M059J (cell line): ENCODE data around the gene CAMK1D. TPM values are rescaled to one million over a fixed set of nuclear protein-coding genes. Genes with fewer than 3 reads are reported as not detected.

Experiments
- DNase-seq: peaks from one replicate; pipeline ENCODE4 v3.0.0-alpha.2; 2012; ENCODE audit warnings: low read depth
- total RNA-seq: library from RNA; depleted of rRNA; stranded (reverse); fragments of >200 nt; shearing (Covaris generic); gene quantifications from 2 replicates; pipeline ENCODE4 v1.2.3, GENCODE V29; 2014

Gene CAMK1D
- total RNA-seq, 1 experiment from 2014 or later = 0.57 TPM

GRCh38 chr10:12550994-12551393 is 201.6 kb downstream of the CAMK1D start:
- no peak for DNase-seq

GRCh38 chr10:12556039-12556438 is 206.7 kb downstream of the CAMK1D start:
- no peak for DNase-seq

GRCh38 chr10:12559578-12560178 is 210.3 kb downstream of the CAMK1D start:
- DNase-seq = no peak

- no peak for DNase-seq
Observed at GRCh38 chr10:12561307-12561706, 212.0 kb downstream of the CAMK1D start.

- DNase-seq = no peak
Observed at GRCh38 chr10:12561720-12562119, 212.4 kb downstream of the CAMK1D start.

GRCh38 chr10:12563489-12563888 is 214.1 kb downstream of the CAMK1D start:
- no peak for DNase-seq

- DNase-seq = no peak
Observed at GRCh38 chr10:12564173-12564572, 214.8 kb downstream of the CAMK1D start.

GRCh38 chr10:12566161-12567115 is 217.1 kb downstream of the CAMK1D start:
- DNase-seq = no peak

GRCh38 chr10:12568391-12569009 is 219.2 kb downstream of the CAMK1D start:
- no peak for DNase-seq

- no peak for DNase-seq
Observed at GRCh38 chr10:12572281-12572680, 222.9 kb downstream of the CAMK1D start.

GRCh38 chr10:12577610-12578009 is 228.3 kb downstream of the CAMK1D start:
- no peak for DNase-seq

- DNase-seq = no peak
Observed at GRCh38 chr10:12579954-12580858, 230.9 kb downstream of the CAMK1D start.

GRCh38 chr10:12583891-12584595 is 234.7 kb downstream of the CAMK1D start:
- DNase-seq = no peak

GRCh38 chr10:12586741-12587140 is 237.4 kb downstream of the CAMK1D start:
- no peak for DNase-seq

GRCh38 chr10:12587451-12587888 is 238.1 kb downstream of the CAMK1D start:
- DNase-seq = no peak

GRCh38 chr10:12588091-12588860 is 238.9 kb downstream of the CAMK1D start:
- no peak for DNase-seq

GRCh38 chr10:12589291-12589690 is 239.9 kb downstream of the CAMK1D start:
- no peak for DNase-seq

- no peak for DNase-seq
Observed at GRCh38 chr10:12589791-12590190, 240.4 kb downstream of the CAMK1D start.

GRCh38 chr10:12590675-12591659 is 241.6 kb downstream of the CAMK1D start:
- no peak for DNase-seq
